K562 (cell line): ENCODE results near the gene PTPRG. TPM values are rescaled to one million over a fixed set of nuclear protein-coding genes. Genes with fewer than 3 reads are reported as not detected.

ENCODE experiments used
- ATAC-seq: fragments of 200-7000 bp; cut with Tn5 transposase; 3 replicates; pipeline ENCODE4 v1.9.1; 2020; ENCODE audit warnings: moderate library complexity
- BruUV-seq: library from RNA; stranded (reverse); fragments of 400-500 nt; replicated peaks from 2 replicates; lab custom pipeline; 2021; lab: Mats Ljungman, UMichigan
- CTCF ChIA-PET: fragments of 300-600 bp; formaldehyde crosslinking; extraction: SDS; loops from one replicate; lab custom pipeline; 2021; ENCODE audit warnings: low intra/inter-chr PET ratio; lab: Yijun Ruan, JAX
- POLR2A ChIA-PET: fragments of 300-600, 350-650 bp; sonication (Branson Sonifier 250); formaldehyde crosslinking; extraction: SDS; loops from one replicate; lab custom pipeline; 2021; ENCODE audit warnings: antibody characterized with exemption, inconsistent platforms; lab: Yijun Ruan, JAX
- DNase-seq, 4 experiments: peaks; one replicate each; pipeline versions ENCODE4 v3.0.0 to v3.0.0-alpha.2; 2011 to 2018; ENCODE audit warnings: low spot score in 3 of 4, mixed read lengths in 3 of 4; ENCODE audit errors: extremely low read depth in 1 of 4
- FAIRE-seq: peaks from 2 replicates; lab custom pipeline; 2011; peaks lifted over from hg19 to GRCh38; lab: Jason Lieb, UNC
- H2AFZ ChIP-seq: 2 replicates; pipeline ENCODE4 v1.6.0; 2011; ENCODE audit warnings: low read depth, low read length, control low read depth, inconsistent platforms
- H3K27ac ChIP-seq: fragments of 200-600 bp; 3 replicates; pipeline ENCODE4 v1.8.0; 2011; ENCODE audit warnings: low read depth, mild to moderate bottlenecking, control low read depth, inconsistent platforms, low read length, moderate library complexity, mixed read lengths; ENCODE audit errors: extremely low read depth
- H3K27me3 ChIP-seq, 2 experiments: fragments of 300-600 bp in 1 of 2; 2 replicates in 1 of 2; 3 replicates in 1 of 2; pipeline versions ENCODE4 v1.6.0 to v1.8.0; 2011; ENCODE audit warnings: inconsistent platforms in 2 of 2, low read length in 2 of 2, mild to moderate bottlenecking in 1 of 2, mixed read lengths in 1 of 2, moderate library complexity in 1 of 2; ENCODE audit not compliant: control insufficient read depth in 2 of 2, insufficient read depth in 2 of 2
- H3K36me3 ChIP-seq: fragments of 300-600 bp; 3 replicates; pipeline ENCODE4 v1.8.0; 2011; ENCODE audit warnings: mild to moderate bottlenecking, low read length, inconsistent platforms; ENCODE audit not compliant: control insufficient read depth, insufficient read depth
- H3K4me1 ChIP-seq, 2 experiments: fragments of 200-600 bp in 1 of 2; replicated peaks in 1 of 2; 2 replicates in 1 of 2; 3 replicates in 1 of 2; pipeline versions ENCODE4 v1.5.1 to v1.8.0; 2011; ENCODE audit warnings: inconsistent platforms in 2 of 2, low read length in 2 of 2, mild to moderate bottlenecking in 1 of 2, mixed read lengths in 1 of 2, moderate library complexity in 1 of 2; ENCODE audit not compliant: control insufficient read depth in 2 of 2, insufficient read depth in 2 of 2
- H3K4me2 ChIP-seq: 2 replicates; pipeline ENCODE4 v1.6.1; 2011; ENCODE audit warnings: low read length, control low read depth, inconsistent platforms, mixed read lengths; ENCODE audit not compliant: insufficient read depth
- H3K4me3 ChIP-seq: fragments of 200-600 bp; sonication (generic), shearing (Covaris generic); 2 replicates; pipeline ENCODE4 v1.5.1; 2016; ENCODE audit warnings: control low read depth, inconsistent platforms
- H3K79me2 ChIP-seq: fragments of 200-600 bp; 3 replicates; pipeline ENCODE4 v1.8.0; 2011; ENCODE audit warnings: low read length, inconsistent platforms; ENCODE audit not compliant: control insufficient read depth, insufficient read depth
- H3K9ac ChIP-seq, 2 experiments: 2 replicates each; pipeline versions ENCODE4 v1.6.0 to v1.6.1; 2011; ENCODE audit warnings: low read depth in 2 of 2, low read length in 2 of 2, control low read depth in 1 of 2, inconsistent platforms in 1 of 2, mild to moderate bottlenecking in 1 of 2, mixed read lengths in 1 of 2; ENCODE audit not compliant: insufficient read depth in 1 of 2
- H3K9me1 ChIP-seq: one replicate; pipeline ENCODE4 v1.6.0; 2011; ENCODE audit warnings: inconsistent platforms, mild to moderate bottlenecking, low read length, moderate library complexity; ENCODE audit not compliant: control insufficient read depth, insufficient read depth
- H3K9me3 ChIP-seq: replicated peaks from 2 replicates; pipeline ENCODE4 v1.5.1; 2011; ENCODE audit warnings: low read depth, low read length, inconsistent platforms; ENCODE audit not compliant: control insufficient read depth, insufficient read depth
- H4K20me1 ChIP-seq: replicated peaks from 2 replicates; pipeline ENCODE4 v1.6.1; 2011; ENCODE audit warnings: low read length, inconsistent platforms, mixed read lengths; ENCODE audit not compliant: control insufficient read depth, insufficient read depth
- ZNF384 ChIP-seq: IDR thresholded peaks from 2 replicates; pipeline ENCODE4 v1.6.1; 2012; ENCODE audit warnings: low read depth, low read length, improper control_type of control experiment
- WGBS: fragments of 100-300 bp; shearing (Covaris generic); methylation state at CpG from one replicate; pipeline ENCODE4 v1.1.6; 2016; ENCODE audit warnings: low coverage, mixed read lengths; ENCODE audit not compliant: insufficient coverage; ENCODE audit errors: missing lambda C conversion rate; 5-methylcytosine and 5-hydroxymethylcytosine counted together
- in situ Hi-C: fragments of 300-500 bp; cut with MboI; formaldehyde crosslinking; loops from 4 replicates; pipeline ENCODE4 v1.15.0; 2018; ENCODE audit warnings: inconsistent platforms, mixed read lengths
- intact Hi-C: fragments of 100-400 bp; cut with micrococcal nuclease; formaldehyde crosslinking; loops from 2 replicates; pipeline ENCODE4 v1.14.2; 2022
- polyA plus RNA-seq, 8 experiments: library from polyadenylated mRNA; depleted of rRNA in 4 of 8; stranded (reverse) in 5 of 8; unstranded in 3 of 8; fragments of >200 nt; fragmentation: Nextera tagmentation in 2 of 8; fragmentation: Illumina TruSeq in 1 of 8; extraction: Ambion mirVana in 2 of 8; extraction: Trizol in 1 of 8; gene quantifications; 2 replicates each; pipeline versions ENCODE4 v1.2.1 to v1.2.3, GENCODE V29; 2011 to 2014; ENCODE audit warnings: inconsistent platforms in 1 of 8, missing spikeins in 1 of 8
- total RNA-seq, 7 experiments: library from RNA; depleted of rRNA in 6 of 7; stranded (reverse); fragments of >200 nt in 6 of 7; fragmentation: Illumina TruSeq in 2 of 7; extraction: Trizol in 2 of 7; gene quantifications; 2 replicates each; pipeline versions ENCODE4 v1.2.1 to v1.2.3, GENCODE V29; 2011 to 2021; ENCODE audit warnings: low replicate concordance in 1 of 7
- TF ChIP-seq, protein P1 (sequence below): sonication (generic); formaldehyde crosslinking; IDR thresholded peaks from 2 replicates; pipeline ENCODE4 v1.5.0; 2020; ENCODE audit warnings: missing genetic modification reagents
- TF ChIP-seq, protein P2 (sequence below), 3 experiments: fragments of 200-800 bp in 1 of 3; fragments of 250-450 bp in 1 of 3; fragments of 450-650 bp in 1 of 3; sonication (Bioruptor Pico) in 1 of 3; sonication (Bioruptor generic) in 1 of 3; formaldehyde crosslinking in 1 of 3; IDR thresholded peaks; 2 replicates each; pipeline versions ENCODE4 v1.6.1 to v1.8.0; 2016 to 2022; ENCODE audit warnings: mild to moderate bottlenecking in 2 of 3, missing genetic modification characterization in 2 of 3, missing compliant biosample characterization in 1 of 3, moderate library complexity in 1 of 3

PTPRG gene
- total and polyA plus RNA-seq, 9 of the 15 experiments (the other 6 are each of a cell fraction or from before 2014, with no cell fraction given): 0.16 TPM; not detected in 8

DNA sequence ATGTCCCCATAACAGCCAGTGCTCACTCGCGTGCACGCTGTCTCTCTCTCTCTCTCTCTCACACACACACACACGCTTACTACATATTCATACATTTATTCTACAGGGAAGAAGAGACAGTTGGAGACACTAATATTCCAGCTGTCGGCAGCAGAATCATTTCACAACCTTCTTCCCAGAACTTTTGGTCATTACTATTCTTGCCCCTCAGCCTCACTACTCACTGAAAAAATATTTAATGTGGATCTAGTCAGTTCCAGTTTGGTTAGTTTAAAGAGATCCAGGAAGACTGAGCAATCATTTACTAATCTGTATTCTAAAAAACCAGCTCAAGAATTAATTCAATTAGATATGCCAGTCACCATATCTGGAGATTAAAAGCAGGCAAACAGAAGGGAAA, 394.9 kb downstream of the PTPRG start:
- intact Hi-C loops: no loop called here

More for the DNA sequence above, 394.9 kb downstream of the PTPRG start:
- DNase-seq (no peak), ATAC-seq (no peak), FAIRE-seq (no peak)
- TF ChIP-seq, protein P1, sequence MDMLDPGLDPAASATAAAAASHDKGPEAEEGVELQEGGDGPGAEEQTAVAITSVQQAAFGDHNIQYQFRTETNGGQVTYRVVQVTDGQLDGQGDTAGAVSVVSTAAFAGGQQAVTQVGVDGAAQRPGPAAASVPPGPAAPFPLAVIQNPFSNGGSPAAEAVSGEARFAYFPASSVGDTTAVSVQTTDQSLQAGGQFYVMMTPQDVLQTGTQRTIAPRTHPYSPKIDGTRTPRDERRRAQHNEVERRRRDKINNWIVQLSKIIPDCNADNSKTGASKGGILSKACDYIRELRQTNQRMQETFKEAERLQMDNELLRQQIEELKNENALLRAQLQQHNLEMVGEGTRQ (CRISPR knock-in tag): no peak
- TF ChIP-seq, protein P2, sequence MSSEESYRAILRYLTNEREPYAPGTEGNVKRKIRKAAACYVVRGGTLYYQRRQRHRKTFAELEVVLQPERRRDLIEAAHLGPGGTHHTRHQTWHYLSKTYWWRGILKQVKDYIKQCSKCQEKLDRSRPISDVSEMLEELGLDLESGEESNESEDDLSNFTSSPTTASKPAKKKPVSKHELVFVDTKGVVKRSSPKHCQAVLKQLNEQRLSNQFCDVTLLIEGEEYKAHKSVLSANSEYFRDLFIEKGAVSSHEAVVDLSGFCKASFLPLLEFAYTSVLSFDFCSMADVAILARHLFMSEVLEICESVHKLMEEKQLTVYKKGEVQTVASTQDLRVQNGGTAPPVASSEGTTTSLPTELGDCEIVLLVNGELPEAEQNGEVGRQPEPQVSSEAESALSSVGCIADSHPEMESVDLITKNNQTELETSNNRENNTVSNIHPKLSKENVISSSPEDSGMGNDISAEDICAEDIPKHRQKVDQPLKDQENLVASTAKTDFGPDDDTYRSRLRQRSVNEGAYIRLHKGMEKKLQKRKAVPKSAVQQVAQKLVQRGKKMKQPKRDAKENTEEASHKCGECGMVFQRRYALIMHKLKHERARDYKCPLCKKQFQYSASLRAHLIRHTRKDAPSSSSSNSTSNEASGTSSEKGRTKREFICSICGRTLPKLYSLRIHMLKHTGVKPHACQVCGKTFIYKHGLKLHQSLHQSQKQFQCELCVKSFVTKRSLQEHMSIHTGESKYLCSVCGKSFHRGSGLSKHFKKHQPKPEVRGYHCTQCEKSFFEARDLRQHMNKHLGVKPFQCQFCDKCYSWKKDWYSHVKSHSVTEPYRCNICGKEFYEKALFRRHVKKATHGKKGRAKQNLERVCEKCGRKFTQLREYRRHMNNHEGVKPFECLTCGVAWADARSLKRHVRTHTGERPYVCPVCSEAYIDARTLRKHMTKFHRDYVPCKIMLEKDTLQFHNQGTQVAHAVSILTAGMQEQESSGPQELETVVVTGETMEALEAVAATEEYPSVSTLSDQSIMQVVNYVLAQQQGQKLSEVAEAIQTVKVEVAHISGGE (CRISPR knock-in tag; IDR thresholded peaks at IDR 0.05): peak in 1 of 3 experiments; percentile 55; a peak in 1 of 6 replicates
- no peak for TF ChIP-seq ZNF384
- no peak overlapping the region for H3K27ac ChIP-seq
- no peak overlapping the region for H3K4me3 ChIP-seq
- no peak overlapping the region for H2AFZ ChIP-seq
- WGBS: 0% methylated on average over 5 of the region's 5 CpGs
- ChIA-PET CTCF (no interaction called here), POLR2A (no interaction called here)
- no TSS peak for BruUV-seq
- H3K9ac ChIP-seq: no peak overlapping the region
- no peaks in the 10 kb centered on the region for H3K36me3 ChIP-seq
- in situ Hi-C loops: no loop called here
- no peak overlapping the region for H3K4me2 ChIP-seq
- H3K27me3 ChIP-seq: no peaks in the 10 kb centered on the region
- no peaks in the 10 kb centered on the region for H3K79me2 ChIP-seq
- no peaks in the 10 kb centered on the region for H3K9me3 ChIP-seq
- H3K9me1 ChIP-seq: no peaks in the 10 kb centered on the region
- H4K20me1 ChIP-seq: no peaks in the 10 kb centered on the region
- no peaks in the 10 kb centered on the region for H3K4me1 ChIP-seq
